Skeletal muscle satellite cell (primary cell): ENCODE measurements around the gene KCNA2.

Source experiments
- H3K27me3 ChIP-seq: 2 replicates; pipeline ENCODE4 v1.7.0; 2013; ENCODE audit warnings: low read length; ENCODE audit not compliant: control insufficient read depth, insufficient read depth
- H3K36me3 ChIP-seq: 2 replicates; pipeline ENCODE4 v1.7.0; 2013; ENCODE audit warnings: mild to moderate bottlenecking, control low read depth, low read length; ENCODE audit not compliant: insufficient read depth
- H3K4me1 ChIP-seq: 2 replicates; pipeline ENCODE4 v1.7.0; 2013; ENCODE audit warnings: low read length; ENCODE audit not compliant: control insufficient read depth, insufficient read depth
- H3K4me2 ChIP-seq: 2 replicates; pipeline ENCODE4 v1.7.0; 2013; ENCODE audit warnings: mild to moderate bottlenecking, low read length
- H3K4me3 ChIP-seq: 2 replicates; pipeline ENCODE4 v1.7.0; 2013; ENCODE audit warnings: low read length
- H3K9ac ChIP-seq: 2 replicates; pipeline ENCODE4 v1.7.0; 2013; ENCODE audit warnings: mild to moderate bottlenecking, low read depth, low read length, moderate library complexity
- H3K9me3 ChIP-seq: replicated peaks from 2 replicates; pipeline ENCODE4 v1.7.0; 2013; ENCODE audit warnings: mild to moderate bottlenecking, control low read depth, low read length

Gene KCNA2

GRCh38 chr1:110559157-110559556 is 47.0 kb downstream of the KCNA2 start:
- H3K9ac ChIP-seq: no peak overlapping the region
- peaks cover 41% of the 10 kb centered on the region for H3K27me3 ChIP-seq
- H3K36me3 ChIP-seq: no peaks in the 10 kb centered on the region
- H3K4me3 ChIP-seq: no peak overlapping the region
- H3K9me3 ChIP-seq: no peaks in the 10 kb centered on the region
- H3K4me1 ChIP-seq: no peaks in the 10 kb centered on the region
- H3K4me2 ChIP-seq: no peak overlapping the region

GRCh38 chr1:110557481-110557880 is 48.7 kb downstream of the KCNA2 start:
- H3K4me3 ChIP-seq: no peak overlapping the region
- H3K36me3 ChIP-seq: no peaks in the 10 kb centered on the region
- H3K4me2 ChIP-seq: no peak overlapping the region
- peaks cover 51% of the 10 kb centered on the region for H3K27me3 ChIP-seq
- H3K9ac ChIP-seq: no peak overlapping the region
- H3K9me3 ChIP-seq: no peaks in the 10 kb centered on the region
- no peaks in the 10 kb centered on the region for H3K4me1 ChIP-seq

- H3K4me3 ChIP-seq: no peak overlapping the region
- no peaks in the 10 kb centered on the region for H3K4me1 ChIP-seq
- peaks cover 58% of the 10 kb centered on the region for H3K27me3 ChIP-seq
- no peak overlapping the region for H3K4me2 ChIP-seq
- H3K9me3 ChIP-seq: no peaks in the 10 kb centered on the region
- no peak overlapping the region for H3K9ac ChIP-seq
- H3K36me3 ChIP-seq: no peaks in the 10 kb centered on the region
Measured at GRCh38 chr1:110556471-110556807, 49.7 kb downstream of the KCNA2 start.

GRCh38 chr1:110555807-110556470 is 50.2 kb downstream of the KCNA2 start:
- Histone ChIP-seq H3K9ac (no peak overlapping the region), H3K9me3 (no peaks in the 10 kb centered on the region), H3K27me3 (peaks cover 58% of the 10 kb centered on the region), H3K4me2 (peak overlapping the region; percentile 78), H3K36me3 (no peaks in the 10 kb centered on the region), H3K4me3 (peak overlapping the region; percentile 56), H3K4me1 (no peaks in the 10 kb centered on the region)

DNA sequence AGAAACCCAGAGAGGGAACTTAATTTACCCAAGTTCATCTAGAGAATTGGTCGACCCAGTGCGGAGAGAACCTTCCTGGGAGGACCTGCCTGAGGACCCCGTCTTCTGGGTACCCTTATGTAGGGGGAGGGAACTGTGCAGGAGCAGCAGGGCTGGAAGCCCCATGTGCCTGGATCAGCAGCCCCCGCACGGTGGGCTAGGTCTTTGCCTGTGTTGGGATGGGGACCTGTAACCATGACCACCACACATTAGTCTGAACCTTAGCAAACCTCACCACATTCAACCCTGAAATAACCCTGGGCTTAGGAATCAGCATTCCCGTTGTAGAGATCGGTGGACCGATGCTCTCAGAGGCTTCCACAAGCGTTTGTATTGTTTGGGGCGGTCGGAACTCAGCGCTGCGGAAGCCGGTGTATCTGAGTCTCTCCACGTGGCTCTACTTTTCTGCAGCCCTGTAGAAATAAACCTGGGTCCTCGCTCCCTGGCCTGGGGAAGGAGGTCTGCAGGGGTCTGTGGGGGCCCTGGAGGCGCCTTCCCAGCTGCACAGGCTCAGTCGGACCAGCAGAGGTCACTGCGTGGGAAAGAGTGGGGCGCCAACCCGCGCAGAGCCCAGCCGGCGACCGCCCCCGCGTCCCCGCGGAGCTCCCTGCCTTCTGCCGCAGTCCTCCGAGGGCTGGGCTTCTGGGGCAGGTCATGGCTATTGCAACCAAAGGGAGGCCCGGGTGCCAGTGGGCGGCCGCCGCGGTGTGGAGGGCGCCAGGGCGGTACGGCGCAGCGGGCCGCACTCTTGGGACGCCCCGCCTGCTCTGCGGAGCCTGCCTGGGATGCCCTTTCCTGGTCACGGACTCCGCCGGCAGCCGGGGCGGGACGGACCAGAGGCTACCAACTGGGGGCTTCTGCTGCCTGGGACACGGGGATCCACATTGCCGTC is 51.0 kb downstream of the KCNA2 start:
- Histone ChIP-seq H3K9me3 (no peaks in the 10 kb centered on the region), H3K4me1 (no peaks in the 10 kb centered on the region), H3K4me2 (peak overlapping the region; percentile 78), H3K27me3 (peaks cover 58% of the 10 kb centered on the region), H3K4me3 (peak overlapping the region; percentile 56), H3K9ac (no peak overlapping the region), H3K36me3 (no peaks in the 10 kb centered on the region)

GRCh38 chr1:110551278-110551809 is 54.8 kb downstream of the KCNA2 start:
- Histone ChIP-seq H3K9me3 (no peaks in the 10 kb centered on the region), H3K9ac (no peak overlapping the region), H3K4me2 (no peak overlapping the region), H3K36me3 (no peaks in the 10 kb centered on the region), H3K27me3 (peaks cover 41% of the 10 kb centered on the region), H3K4me3 (no peak overlapping the region), H3K4me1 (no peaks in the 10 kb centered on the region)

- Histone ChIP-seq H3K27me3 (peaks cover 28% of the 10 kb centered on the region), H3K4me3 (no peak overlapping the region), H3K9ac (no peak overlapping the region), H3K9me3 (no peaks in the 10 kb centered on the region), H3K4me2 (no peak overlapping the region), H3K36me3 (no peaks in the 10 kb centered on the region), H3K4me1 (no peaks in the 10 kb centered on the region)
Measured at GRCh38 chr1:110549831-110550230, 56.3 kb downstream of the KCNA2 start.

DNA sequence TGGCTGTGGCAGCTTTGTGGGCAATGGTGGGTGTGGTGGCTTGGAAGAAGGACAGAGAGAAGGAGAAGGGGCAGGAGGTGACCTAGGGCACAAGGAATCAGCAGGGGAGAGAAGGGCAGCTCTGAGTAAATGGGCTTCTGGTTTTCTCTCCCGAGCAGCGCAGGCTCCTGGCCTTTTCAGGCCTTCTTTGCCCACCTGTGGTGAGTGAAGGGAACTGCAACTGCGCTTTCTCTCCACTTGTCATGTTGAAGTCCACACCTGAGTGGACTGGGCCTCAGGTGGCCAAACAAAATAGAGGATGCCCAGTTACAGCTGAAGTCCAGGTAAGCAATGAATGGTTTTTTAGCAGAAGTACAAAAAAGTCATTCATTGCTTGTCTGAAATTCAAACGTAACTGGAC is 57.8 kb downstream of the KCNA2 start:
- H3K4me2 ChIP-seq: no peak overlapping the region
- no peaks in the 10 kb centered on the region for H3K36me3 ChIP-seq
- no peak overlapping the region for H3K9ac ChIP-seq

DNA sequence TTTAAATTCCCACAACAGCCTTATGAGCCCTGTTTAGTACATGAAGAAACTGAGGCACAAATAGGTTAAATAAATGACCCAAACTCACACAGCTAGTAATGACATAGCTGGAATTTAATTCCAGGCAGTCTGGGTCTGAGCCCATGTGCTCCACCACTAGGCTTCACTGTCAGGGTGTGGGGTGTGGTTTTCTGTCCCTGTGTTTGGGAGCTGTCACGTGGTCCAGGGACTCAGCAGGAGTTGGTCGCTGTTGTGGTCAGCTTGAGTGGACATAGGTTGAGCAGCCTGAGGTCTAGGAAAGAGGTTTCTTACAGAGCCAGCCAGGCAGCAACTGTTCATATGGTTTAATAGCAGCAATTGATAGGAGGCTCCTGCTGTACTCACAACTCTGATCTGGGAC is 59.1 kb downstream of the KCNA2 start:
- Histone ChIP-seq H3K4me1 (no peaks in the 10 kb centered on the region), H3K27me3 (peaks cover 7% of the 10 kb centered on the region), H3K4me2 (no peak overlapping the region), H3K9me3 (no peaks in the 10 kb centered on the region), H3K9ac (no peak overlapping the region), H3K36me3 (no peaks in the 10 kb centered on the region), H3K4me3 (no peak overlapping the region)

More for the DNA sequence above, 57.8 kb downstream of the KCNA2 start:
- Histone ChIP-seq H3K27me3 (peaks cover 18% of the 10 kb centered on the region), H3K9me3 (no peaks in the 10 kb centered on the region), H3K4me3 (no peak overlapping the region), H3K4me1 (no peaks in the 10 kb centered on the region)

GRCh38 chr1:110545492-110545891 is 60.7 kb downstream of the KCNA2 start:
- H3K36me3 ChIP-seq: no peaks in the 10 kb centered on the region
- H3K27me3 ChIP-seq: peaks cover 4% of the 10 kb centered on the region
- H3K9ac ChIP-seq: no peak overlapping the region
- no peaks in the 10 kb centered on the region for H3K4me1 ChIP-seq
- no peaks in the 10 kb centered on the region for H3K9me3 ChIP-seq
- no peak overlapping the region for H3K4me2 ChIP-seq
- no peak overlapping the region for H3K4me3 ChIP-seq

DNA sequence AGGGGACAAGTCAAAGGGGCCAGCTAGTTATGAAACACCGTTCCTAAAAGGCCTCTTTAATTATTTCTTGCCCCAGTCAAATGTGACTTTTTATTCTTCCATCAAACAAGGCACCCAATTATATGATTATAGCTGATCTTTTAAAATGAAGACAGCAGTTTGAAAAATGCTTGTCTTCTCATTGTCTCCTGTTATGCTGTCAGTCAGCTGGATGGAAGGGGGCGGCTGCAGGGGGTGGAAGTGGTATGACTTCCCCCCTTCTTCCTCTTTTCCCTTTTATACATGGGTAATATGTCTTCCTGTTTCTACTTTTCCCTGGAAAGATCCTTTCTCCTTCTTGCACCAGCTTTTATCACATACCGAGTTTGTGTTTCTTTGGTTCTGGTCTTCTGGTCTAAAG is 61.4 kb downstream of the KCNA2 start:
- Histone ChIP-seq H3K27me3 (peaks cover 4% of the 10 kb centered on the region), H3K9me3 (no peaks in the 10 kb centered on the region), H3K36me3 (no peaks in the 10 kb centered on the region), H3K4me3 (no peak overlapping the region), H3K4me1 (no peaks in the 10 kb centered on the region), H3K4me2 (no peak overlapping the region), H3K9ac (no peak overlapping the region)
